Liver (tissue), 3 donors: Measurements from ENCODE around the gene IQGAP2.
A peak's percentile ranks its signal among the peaks of the same experiment; 100 is the strongest.

Experiments used
- CTCF ChIP-seq: fragments of 150-350 bp; IDR thresholded peaks from 2 replicates; pipeline ENCODE4 v1.5.1; 2017; ENCODE audit warnings: improper control_type of control experiment, low read depth, low read length; ENCODE audit not compliant: missing input control
- JUND ChIP-seq, 2 donors: IDR thresholded peaks; 2 replicates each; pipeline ENCODE4 v1.6.1; 2016; ENCODE audit warnings: antibody characterized with exemption in 2 of 2
- donor health status: healthy.
- donor health status: healthy.

GRCh38 chr5:76494201-76494600 is 91.1 kb downstream of the IQGAP2 start:
- no peak for TF ChIP-seq CTCF
- peak in 1 of 2 donors; percentile 22 for TF ChIP-seq JUND (IDR thresholded peaks at IDR 0.05)
